A549 (cell line): ENCODE data around the gene PRDM5. TPM values are rescaled to one million over a fixed set of nuclear protein-coding genes. Genes with fewer than 3 reads are reported as not detected.

Source experiments
- ATAC-seq, 2 experiments: fragments of 200-7000 bp in 1 of 2; fragments of >200 bp in 1 of 2; cut with Nextera tagmentation in 1 of 2; cut with Tn5 transposase in 1 of 2; 3 replicates each; pipeline versions ENCODE4 v1.8.0 to v1.9.1; 2018 to 2020; ENCODE audit warnings: mild to moderate bottlenecking in 1 of 2, moderate library complexity in 1 of 2
- CTCF ChIA-PET: fragments of 300-600 bp; sonication (Branson Sonifier 250); formaldehyde crosslinking; extraction: SDS; loops from one replicate; lab custom pipeline; 2021; ENCODE audit warnings: antibody characterized with exemption, inconsistent platforms; lab: Yijun Ruan, JAX
- POLR2A ChIA-PET: fragments of 350-600 bp; formaldehyde crosslinking; extraction: SDS; loops from one replicate; lab custom pipeline; 2021; ENCODE audit warnings: antibody characterized with exemption, inconsistent platforms; lab: Yijun Ruan, JAX
- DNase-seq, 2 experiments: peaks; one replicate each; pipeline versions ENCODE4 v3.0.0 to v3.0.0-alpha.2; 2011 to 2016; ENCODE audit warnings: low read depth in 1 of 2, low spot score in 1 of 2
- FAIRE-seq: peaks from 2 replicates; lab custom pipeline; 2011; peaks lifted over from hg19 to GRCh38; lab: Jason Lieb, UNC
- H3K27ac ChIP-seq, 2 experiments: fragments of >200 bp; sonication (Bioruptor Twin); formaldehyde crosslinking; 3 replicates each; pipeline ENCODE4 v1.5.1; 2016 to 2017
- H3K4me1 ChIP-seq: fragments of >200 bp; sonication (Bioruptor Twin); formaldehyde crosslinking; 3 replicates; pipeline ENCODE4 v1.6.1; 2016
- H3K4me2 ChIP-seq: fragments of >200 bp; sonication (Bioruptor Twin); formaldehyde crosslinking; 3 replicates; pipeline ENCODE4 v1.6.1; 2016
- H3K4me3 ChIP-seq: fragments of >200 bp; sonication (Bioruptor Twin); formaldehyde crosslinking; 3 replicates; pipeline ENCODE4 v1.5.1; 2016
- H3K9me3 ChIP-seq: fragments of >200 bp; sonication (Bioruptor Twin); formaldehyde crosslinking; 3 replicates; pipeline ENCODE4 v1.6.1; 2016
- ATOH8 ChIP-seq: fragments of 250-450 bp; sonication (Bioruptor Pico); IDR thresholded peaks from 2 replicates; pipeline ENCODE4 v1.5.0; 2020; ENCODE audit warnings: low read depth, mild to moderate bottlenecking, moderate library complexity
- CBX8 ChIP-seq: fragments of 200-600 bp; sonication (generic); IDR thresholded peaks from 2 replicates; pipeline ENCODE4 v1.6.1; 2016
- CEBPB ChIP-seq, 2 experiments: fragments of >200 bp in 1 of 2; sonication (Bioruptor Twin) in 1 of 2; formaldehyde crosslinking in 1 of 2; IDR thresholded peaks; 2 replicates each; pipeline ENCODE4 v1.6.1; 2012 to 2016
- E2F6 ChIP-seq: IDR thresholded peaks from 2 replicates; pipeline ENCODE4 v1.6.1; 2012; ENCODE audit warnings: low read depth, borderline replicate concordance
- ESRRA ChIP-seq: fragments of 150-350 bp; IDR thresholded peaks from 2 replicates; pipeline ENCODE4 v1.6.1; 2014; ENCODE audit warnings: mild to moderate bottlenecking, low read length, borderline replicate concordance
- FOSB ChIP-seq: fragments of 250-450 bp; sonication (Bioruptor Pico); IDR thresholded peaks from 2 replicates; pipeline ENCODE4 v1.5.0; 2020; ENCODE audit warnings: mild to moderate bottlenecking, moderate library complexity
- FOSL2 ChIP-seq, 2 experiments: fragments of 450-650 bp in 1 of 2; fragments of >200 bp in 1 of 2; sonication (Bioruptor Twin) in 1 of 2; formaldehyde crosslinking; IDR thresholded peaks; 2 replicates each; pipeline versions ENCODE4 v1.5.0 to v1.6.1; 2016 to 2020; ENCODE audit warnings: mild to moderate bottlenecking in 1 of 2, moderate library complexity in 1 of 2
- HES2 ChIP-seq: fragments of >200 bp; sonication (Bioruptor Twin); formaldehyde crosslinking; IDR thresholded peaks from 2 replicates; pipeline ENCODE4 v1.6.1; 2016
- HEYL ChIP-seq: fragments of 250-450 bp; sonication (Bioruptor Pico); IDR thresholded peaks from 2 replicates; pipeline ENCODE4 v1.8.0; 2021; ENCODE audit warnings: mild to moderate bottlenecking, moderate library complexity
- HOXB13 ChIP-seq: fragments of 250-450 bp; sonication (Bioruptor Pico); IDR thresholded peaks from 2 replicates; pipeline ENCODE4 v1.5.0; 2020; ENCODE audit warnings: low read depth, mild to moderate bottlenecking, moderate library complexity
- HOXB5 ChIP-seq: fragments of 250-450 bp; sonication (Bioruptor Pico); IDR thresholded peaks from 2 replicates; pipeline ENCODE4 v1.5.0; 2020; ENCODE audit warnings: mild to moderate bottlenecking, moderate library complexity
- JUN ChIP-seq, 2 experiments: fragments of >200 bp; sonication (Bioruptor Twin); formaldehyde crosslinking; IDR thresholded peaks; 2 replicates in 1 of 2; 3 replicates in 1 of 2; pipeline ENCODE4 v1.6.1; 2016 to 2017
- JUNB ChIP-seq: fragments of >200 bp; sonication (Bioruptor Twin); formaldehyde crosslinking; IDR thresholded peaks from 2 replicates; pipeline ENCODE4 v1.6.1; 2016
- NPAS2 ChIP-seq: fragments of 250-450 bp; sonication (Bioruptor Pico); IDR thresholded peaks from 2 replicates; pipeline ENCODE4 v1.8.0; 2022; ENCODE audit warnings: mild to moderate bottlenecking, moderate library complexity, borderline replicate concordance
- PHF8 ChIP-seq: fragments of 200-600 bp; sonication (generic); IDR thresholded peaks from 2 replicates; pipeline ENCODE4 v1.6.1; 2016; ENCODE audit warnings: low read depth, mild to moderate bottlenecking, antibody characterized with exemption, moderate library complexity, borderline replicate concordance
- POLR2A ChIP-seq: IDR thresholded peaks from 2 replicates; pipeline ENCODE4 v1.6.1; 2012; ENCODE audit warnings: mild to moderate bottlenecking, low read length
- POLR2AphosphoS2 ChIP-seq: conservative IDR thresholded peaks from 2 replicates; pipeline ENCODE4 v1.6.1; 2012; ENCODE audit warnings: low read length, improper control_type of control experiment, inconsistent platforms
- RAD21 ChIP-seq, 2 experiments: fragments of >200 bp in 1 of 2; sonication (Bioruptor Twin) in 1 of 2; formaldehyde crosslinking in 1 of 2; IDR thresholded peaks in 1 of 2; conservative IDR thresholded peaks in 1 of 2; 2 replicates in 1 of 2; 3 replicates in 1 of 2; pipeline ENCODE4 v1.6.1; 2012 to 2018; ENCODE audit warnings: inconsistent platforms in 1 of 2
- SMC3 ChIP-seq: fragments of >200 bp; sonication (Bioruptor Twin); formaldehyde crosslinking; IDR thresholded peaks from 3 replicates; pipeline ENCODE4 v1.6.1; 2018; ENCODE audit warnings: inconsistent platforms
- ZC3H11A ChIP-seq: fragments of 450-650 bp; IDR thresholded peaks from 2 replicates; pipeline ENCODE4 v1.6.1; 2014; ENCODE audit warnings: antibody characterized with exemption, mild to moderate bottlenecking
- ZFP36 ChIP-seq: fragments of 450-650 bp; IDR thresholded peaks from 2 replicates; pipeline ENCODE4 v1.6.1; 2014; ENCODE audit warnings: borderline replicate concordance; ENCODE audit not compliant: partially characterized antibody
- ZSCAN20 ChIP-seq: fragments of 250-450 bp; sonication (Bioruptor Pico); IDR thresholded peaks from 2 replicates; pipeline ENCODE4 v1.8.0; 2022; ENCODE audit warnings: mild to moderate bottlenecking, moderate library complexity
- WGBS: methylation state at CpG from one replicate; pipeline ENCODE4 v1.1.6; 2017; ENCODE audit errors: missing lambda C conversion rate; 5-methylcytosine and 5-hydroxymethylcytosine counted together
- polyA plus RNA-seq, 4 experiments: library from polyadenylated mRNA; depleted of rRNA in 3 of 4; stranded (reverse); fragments of >200 nt; fragmentation: RNase III in 1 of 4; extraction: RNeasy Plus Mini Kit Qiagen cat#74134 plus additional on column Dnase treatment in 1 of 4; gene quantifications; 2 replicates in 3 of 4; 3 replicates in 1 of 4; pipeline ENCODE4 v1.2.3, GENCODE V29; 2011 to 2017
- TF ChIP-seq, protein P1 (sequence below): fragments of >200 bp; sonication (Bioruptor Twin); formaldehyde crosslinking; IDR thresholded peaks from 3 replicates; pipeline ENCODE4 v1.5.1; 2016
- TF ChIP-seq, protein P2 (sequence below): fragments of >200 bp; sonication (Bioruptor Twin); formaldehyde crosslinking; IDR thresholded peaks from 3 replicates; pipeline ENCODE4 v1.6.1; 2016
- TF ChIP-seq, protein P3 (sequence below): IDR thresholded peaks from 2 replicates; pipeline ENCODE4 v1.6.1; 2012

PRDM5 gene
- polyA plus RNA-seq, 2 of the 4 experiments (the other 2 are of a cell fraction) = 6.5 to 12.9 TPM

DNA sequence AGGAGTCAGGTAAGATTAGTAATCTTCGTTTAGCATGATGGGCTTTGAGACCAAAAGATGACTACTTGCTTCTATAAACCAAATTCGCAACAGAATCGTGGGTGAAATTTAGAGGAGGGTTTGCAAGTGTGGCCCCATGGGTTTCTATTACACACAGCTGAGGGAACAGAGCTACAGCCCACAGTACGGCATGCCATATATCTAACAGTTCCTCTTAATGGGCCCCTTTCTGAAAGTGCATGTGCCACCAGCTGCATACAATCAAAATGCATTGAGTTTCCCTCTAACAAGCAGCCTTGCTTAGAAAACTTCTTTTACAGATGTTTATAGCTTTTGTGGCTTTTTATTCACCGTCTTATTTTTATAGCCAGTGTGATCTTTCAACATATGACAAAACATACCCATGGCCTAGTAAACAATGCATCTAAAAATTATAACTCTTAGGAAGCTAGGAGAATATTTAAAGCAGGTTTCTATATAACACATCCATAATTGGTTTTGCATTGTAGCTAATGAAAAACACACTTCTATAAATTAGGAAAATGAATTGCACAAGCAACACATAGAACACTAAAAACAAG is 202.1 kb downstream of the PRDM5 start:
- ATAC-seq = no peak
- ChIA-PET CTCF (no interaction called here), POLR2A (no interaction called here)
- Histone ChIP-seq H3K4me3 (no peak overlapping the region), H3K4me2 (no peak overlapping the region), H3K4me1 (no peaks in the 10 kb centered on the region), H3K27ac (no peak overlapping the region), H3K9me3 (no peaks in the 10 kb centered on the region)
- 73% methylated on average over 5 of the region's 5 CpGs for WGBS
- FAIRE-seq = no peak
- no peak for DNase-seq
- TF ChIP-seq HEYL (CRISPR knock-in tag) (no peak), SMC3 (no peak), HOXB13 (no peak), ZSCAN20 (CRISPR knock-in tag) (no peak)

DNA sequence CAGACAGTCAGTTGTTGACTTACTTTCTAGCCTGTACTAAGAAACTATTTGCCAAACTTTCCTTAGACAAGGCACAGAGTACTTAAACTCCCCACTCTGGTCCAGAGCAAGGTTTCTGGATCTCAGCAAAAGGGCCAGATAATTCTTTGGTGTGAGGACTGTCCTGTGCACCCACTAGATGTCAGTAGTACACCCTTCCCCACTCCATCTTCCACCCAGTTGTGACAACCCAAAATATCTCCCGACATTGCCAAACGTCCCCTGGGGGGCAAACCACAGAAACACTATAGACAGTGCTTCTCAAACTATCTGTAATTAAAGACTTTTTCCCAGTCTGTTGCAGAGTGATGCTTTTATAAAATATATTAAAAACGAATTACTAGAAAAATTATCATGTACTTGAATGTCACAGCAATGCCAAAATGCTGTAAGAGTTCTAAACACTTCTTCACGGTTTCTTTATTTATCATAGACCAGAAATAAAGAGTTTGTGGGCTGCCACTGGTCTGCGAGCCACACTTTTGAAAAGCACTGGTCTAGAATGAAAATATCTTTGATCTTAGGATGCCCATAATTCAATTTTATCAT is 203.5 kb downstream of the PRDM5 start:
- Histone ChIP-seq H3K27ac (no peak overlapping the region), H3K9me3 (no peaks in the 10 kb centered on the region), H3K4me1 (no peaks in the 10 kb centered on the region), H3K4me2 (peak overlapping the region; percentile 22; the same call in 1 of the 3 replicates), H3K4me3 (no peak overlapping the region)
- FAIRE-seq (no peak), DNase-seq (peak in 1 of 2 experiments; percentile 19), ATAC-seq (peak; percentile 86 to 90)
- TF ChIP-seq FOSL2 (IDR thresholded peaks at IDR 0.05) = no peak
- TF ChIP-seq FOSL2 (CRISPR knock-in tag; IDR thresholded peaks at IDR 0.05) = no peak
- TF ChIP-seq POLR2AphosphoS2 = no peak
- peak; percentile 58 to 64 for TF ChIP-seq RAD21 (conservative IDR thresholded peaks at IDR 0.05 in 1 of 2, IDR thresholded peaks at IDR 0.05 in 1 of 2)
- peak; percentile 54 for TF ChIP-seq SMC3
- no peak for TF ChIP-seq CBX8
- no peak for TF ChIP-seq FOSB (CRISPR knock-in tag)
- TF ChIP-seq NPAS2 (CRISPR knock-in tag) = no peak
- TF ChIP-seq, protein P1, sequence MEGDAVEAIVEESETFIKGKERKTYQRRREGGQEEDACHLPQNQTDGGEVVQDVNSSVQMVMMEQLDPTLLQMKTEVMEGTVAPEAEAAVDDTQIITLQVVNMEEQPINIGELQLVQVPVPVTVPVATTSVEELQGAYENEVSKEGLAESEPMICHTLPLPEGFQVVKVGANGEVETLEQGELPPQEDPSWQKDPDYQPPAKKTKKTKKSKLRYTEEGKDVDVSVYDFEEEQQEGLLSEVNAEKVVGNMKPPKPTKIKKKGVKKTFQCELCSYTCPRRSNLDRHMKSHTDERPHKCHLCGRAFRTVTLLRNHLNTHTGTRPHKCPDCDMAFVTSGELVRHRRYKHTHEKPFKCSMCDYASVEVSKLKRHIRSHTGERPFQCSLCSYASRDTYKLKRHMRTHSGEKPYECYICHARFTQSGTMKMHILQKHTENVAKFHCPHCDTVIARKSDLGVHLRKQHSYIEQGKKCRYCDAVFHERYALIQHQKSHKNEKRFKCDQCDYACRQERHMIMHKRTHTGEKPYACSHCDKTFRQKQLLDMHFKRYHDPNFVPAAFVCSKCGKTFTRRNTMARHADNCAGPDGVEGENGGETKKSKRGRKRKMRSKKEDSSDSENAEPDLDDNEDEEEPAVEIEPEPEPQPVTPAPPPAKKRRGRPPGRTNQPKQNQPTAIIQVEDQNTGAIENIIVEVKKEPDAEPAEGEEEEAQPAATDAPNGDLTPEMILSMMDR = peak; percentile 55
- TF ChIP-seq, protein P2, sequence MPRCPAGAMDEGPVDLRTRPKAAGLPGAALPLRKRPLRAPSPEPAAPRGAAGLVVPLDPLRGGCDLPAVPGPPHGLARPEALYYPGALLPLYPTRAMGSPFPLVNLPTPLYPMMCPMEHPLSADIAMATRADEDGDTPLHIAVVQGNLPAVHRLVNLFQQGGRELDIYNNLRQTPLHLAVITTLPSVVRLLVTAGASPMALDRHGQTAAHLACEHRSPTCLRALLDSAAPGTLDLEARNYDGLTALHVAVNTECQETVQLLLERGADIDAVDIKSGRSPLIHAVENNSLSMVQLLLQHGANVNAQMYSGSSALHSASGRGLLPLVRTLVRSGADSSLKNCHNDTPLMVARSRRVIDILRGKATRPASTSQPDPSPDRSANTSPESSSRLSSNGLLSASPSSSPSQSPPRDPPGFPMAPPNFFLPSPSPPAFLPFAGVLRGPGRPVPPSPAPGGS = no peak
- ChIA-PET POLR2A (no interaction called here), CTCF (interaction anchor here (1.1 kb wide), 1 partner anchor 10 kb away, joined by 3 read pairs; no protein-coding TSS in a partner anchor)
- WGBS = 18% methylated on average over 5 of the region's 5 CpGs

DNA sequence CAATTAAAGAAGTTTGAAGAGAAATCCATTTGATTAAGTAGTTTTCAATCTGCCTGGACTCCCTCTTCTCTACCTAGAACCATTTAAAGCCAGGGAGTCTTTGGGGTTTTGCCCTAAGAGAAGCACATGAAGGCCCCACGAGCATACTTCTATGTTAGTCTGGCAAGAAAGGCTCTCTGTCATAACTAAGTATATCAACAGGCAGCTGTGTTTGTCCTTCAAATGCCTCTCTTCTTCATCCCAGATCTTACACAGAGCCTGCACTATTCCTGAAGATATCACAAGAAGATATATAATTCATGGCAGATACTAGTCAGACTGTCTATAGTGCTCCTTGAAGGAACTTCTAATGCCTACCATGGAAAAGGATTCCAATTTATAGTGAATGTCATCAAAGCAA is 206.2 kb downstream of the PRDM5 start:
- ChIA-PET POLR2A (no interaction called here), CTCF (no interaction called here)
- Histone ChIP-seq H3K9me3 (no peaks in the 10 kb centered on the region), H3K4me1 (no peaks in the 10 kb centered on the region), H3K4me3 (no peak overlapping the region), H3K27ac (no peak overlapping the region), H3K4me2 (no peak overlapping the region)
- FAIRE-seq = no peak
- ATAC-seq = no peak
- WGBS = 64% methylated on average over 1 of the region's 1 CpG
- no peak for DNase-seq
- no peak for TF ChIP-seq PHF8
- no peak for TF ChIP-seq JUNB
- TF ChIP-seq SMC3 = no peak
- TF ChIP-seq HOXB5 = no peak
- TF ChIP-seq CEBPB (IDR thresholded peaks at IDR 0.05) = no peak
- no peak for TF ChIP-seq CBX8
- TF ChIP-seq HOXB13 = no peak
- TF ChIP-seq E2F6 = no peak
- no peak for TF ChIP-seq ZC3H11A
- TF ChIP-seq ESRRA = no peak
- TF ChIP-seq, protein P1 = no peak
- TF ChIP-seq ATOH8 (CRISPR knock-in tag) = no peak
- TF ChIP-seq HES2 = no peak
- no peak for TF ChIP-seq JUN (IDR thresholded peaks at IDR 0.05)
- no peak for TF ChIP-seq ZFP36
- TF ChIP-seq, protein P3, sequence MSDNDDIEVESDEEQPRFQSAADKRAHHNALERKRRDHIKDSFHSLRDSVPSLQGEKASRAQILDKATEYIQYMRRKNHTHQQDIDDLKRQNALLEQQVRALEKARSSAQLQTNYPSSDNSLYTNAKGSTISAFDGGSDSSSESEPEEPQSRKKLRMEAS = no peak
- TF ChIP-seq POLR2A = no peak
